GM21528 (cell line): Measurements from ENCODE around the gene UBL3.

ENCODE experiments used
- ATAC-seq: cut with Tn5 transposase; IDR thresholded peaks from one replicate; pipeline ENCODE4 v1.9.1; 2021; ENCODE audit warnings: mild to moderate bottlenecking, moderate library complexity; ENCODE audit not compliant: unreplicated experiment, low FRiP score

Gene UBL3

DNA sequence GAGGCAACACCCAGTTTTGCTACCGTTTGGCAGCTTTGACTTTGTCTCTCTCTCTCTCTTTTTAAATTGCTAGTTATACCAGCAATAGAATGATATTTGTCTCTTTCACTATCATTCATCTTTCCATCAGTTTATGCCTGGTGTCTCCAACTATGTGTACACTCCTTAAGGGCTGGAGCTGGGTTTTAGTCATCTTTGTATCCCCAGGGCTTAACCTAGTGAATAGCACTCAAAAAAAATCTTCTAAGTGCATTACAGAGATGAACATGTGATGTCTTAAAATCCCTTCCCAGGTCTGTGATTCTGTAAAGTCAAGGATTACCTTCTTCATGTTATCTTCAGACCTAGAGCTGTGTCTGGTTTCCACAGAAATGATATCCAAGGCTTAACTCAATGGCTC lies 7.8 kb upstream of the UBL3 start:
- ATAC-seq = no peak

DNA sequence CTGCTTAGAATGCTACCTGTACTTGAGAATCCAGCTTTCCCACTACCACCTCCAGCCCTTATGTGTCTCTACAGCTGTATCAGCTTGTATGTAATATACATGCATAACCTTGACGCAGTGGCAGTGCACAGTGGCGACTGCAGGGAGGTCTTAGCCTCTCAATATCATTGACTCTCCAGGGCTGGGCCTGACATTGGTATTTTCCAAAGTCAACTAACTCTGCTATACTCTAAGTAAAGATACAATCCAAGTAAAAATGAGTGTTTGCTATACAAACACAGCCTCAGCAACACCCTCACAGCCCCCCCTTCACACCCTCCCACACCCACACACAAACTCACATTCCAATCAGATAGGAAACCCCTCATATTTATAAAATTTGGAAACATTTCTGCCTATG lies 6.7 kb upstream of the UBL3 start:
- no peak for ATAC-seq

DNA sequence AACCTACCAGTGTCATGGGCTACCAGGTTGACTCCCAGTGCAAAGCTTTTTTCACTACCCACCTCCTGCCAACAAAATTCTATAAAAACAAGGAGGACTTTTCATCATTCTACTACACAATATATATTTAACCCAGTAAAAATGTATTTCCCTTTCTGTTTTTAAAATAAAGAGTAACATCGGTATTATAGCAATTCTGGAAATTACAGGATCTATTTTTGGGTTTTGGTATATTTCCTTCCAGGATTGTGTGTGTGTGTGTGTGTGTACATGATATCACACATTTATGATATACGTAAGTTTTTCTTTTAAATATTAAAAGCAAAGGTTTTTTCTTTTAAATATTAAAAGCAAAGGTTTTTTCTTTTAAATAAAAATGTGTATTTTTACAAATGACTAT lies 6.0 kb upstream of the UBL3 start:
- no peak for ATAC-seq

DNA sequence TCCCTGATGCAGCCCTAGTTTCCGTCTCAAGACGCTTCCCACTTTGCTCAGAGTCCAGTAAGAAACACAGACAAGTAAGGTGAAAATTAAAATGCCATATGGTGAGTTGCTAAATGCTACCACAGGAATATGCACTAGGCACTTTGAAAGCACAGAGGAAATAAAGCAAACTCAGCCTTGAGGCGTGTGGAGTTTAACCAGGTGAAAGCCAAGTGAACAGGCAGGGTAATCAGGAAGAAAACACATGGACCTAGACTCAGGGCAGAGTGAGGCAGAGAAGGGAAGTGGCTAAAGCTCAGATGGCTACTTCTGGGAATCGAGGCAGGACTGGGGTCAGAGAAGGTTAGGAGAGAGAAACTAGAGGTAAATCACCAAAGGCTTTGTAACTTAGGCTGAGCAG lies 5.4 kb upstream of the UBL3 start:
- no peak for ATAC-seq

DNA sequence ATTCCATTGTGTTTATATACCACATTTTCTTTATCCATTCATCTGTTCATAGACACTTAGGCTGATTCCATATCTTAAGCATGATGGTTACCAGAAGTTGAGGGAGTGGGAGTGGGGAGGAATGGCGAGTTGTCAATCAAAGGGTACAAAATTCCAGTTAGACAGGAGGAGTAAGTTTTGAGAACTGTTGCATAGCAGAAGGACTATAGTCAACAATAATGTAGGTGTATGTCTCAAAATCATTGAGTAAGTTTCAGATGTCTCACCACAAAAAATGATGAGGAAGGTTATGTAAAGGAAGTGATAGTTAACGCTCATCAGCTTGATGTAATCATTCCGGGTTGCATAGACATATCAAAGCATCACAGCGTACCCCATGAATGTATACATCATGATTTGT lies 4.6 kb upstream of the UBL3 start:
- no peak for ATAC-seq

DNA sequence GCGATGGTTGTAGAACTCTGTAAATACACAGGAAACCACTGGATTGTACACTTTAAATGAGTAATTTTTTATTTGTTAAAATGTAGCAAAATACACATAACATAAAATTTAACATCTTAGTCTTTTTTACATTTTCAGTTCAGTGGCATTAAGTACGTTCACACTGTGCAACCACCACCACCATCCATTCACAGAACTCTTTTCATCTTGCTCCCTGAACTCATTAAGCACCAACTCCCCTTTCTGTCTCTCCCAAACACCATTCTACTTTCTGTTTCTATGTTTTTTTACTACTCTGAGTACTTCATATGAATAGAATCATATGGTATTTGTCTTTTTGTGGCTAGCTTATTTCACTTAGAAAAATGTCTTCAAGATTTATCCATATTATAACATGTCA lies 2.7 kb upstream of the UBL3 start:
- no peak for ATAC-seq

DNA sequence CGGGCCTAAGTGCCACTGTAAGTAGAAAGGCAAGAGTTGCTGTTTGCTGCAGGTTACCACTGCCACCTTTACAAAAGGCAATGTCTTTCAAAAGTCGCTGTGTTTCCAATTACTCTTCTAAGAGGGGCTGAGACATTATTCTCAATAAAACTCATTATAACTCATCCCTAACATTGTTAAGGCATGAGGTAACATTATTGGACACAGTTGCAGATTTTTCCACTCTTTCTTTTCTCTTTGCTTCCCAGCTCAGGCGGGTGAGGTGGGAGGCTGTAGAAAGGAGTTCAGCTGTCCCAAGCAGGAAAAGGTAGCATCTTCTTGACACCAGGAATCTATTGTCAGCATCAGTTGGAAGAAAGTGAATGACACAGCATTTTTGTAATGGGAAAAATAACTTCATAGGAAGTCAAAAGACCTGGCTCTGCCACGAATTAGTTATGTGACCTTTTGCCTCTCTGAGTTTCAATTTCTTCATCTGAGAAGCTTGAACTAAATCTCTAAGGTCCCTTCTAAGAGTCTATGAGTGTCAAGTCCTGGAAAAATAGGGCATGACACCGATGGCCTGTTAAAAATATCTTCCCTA lies 2.1 kb upstream of the UBL3 start:
- no peak for ATAC-seq

DNA sequence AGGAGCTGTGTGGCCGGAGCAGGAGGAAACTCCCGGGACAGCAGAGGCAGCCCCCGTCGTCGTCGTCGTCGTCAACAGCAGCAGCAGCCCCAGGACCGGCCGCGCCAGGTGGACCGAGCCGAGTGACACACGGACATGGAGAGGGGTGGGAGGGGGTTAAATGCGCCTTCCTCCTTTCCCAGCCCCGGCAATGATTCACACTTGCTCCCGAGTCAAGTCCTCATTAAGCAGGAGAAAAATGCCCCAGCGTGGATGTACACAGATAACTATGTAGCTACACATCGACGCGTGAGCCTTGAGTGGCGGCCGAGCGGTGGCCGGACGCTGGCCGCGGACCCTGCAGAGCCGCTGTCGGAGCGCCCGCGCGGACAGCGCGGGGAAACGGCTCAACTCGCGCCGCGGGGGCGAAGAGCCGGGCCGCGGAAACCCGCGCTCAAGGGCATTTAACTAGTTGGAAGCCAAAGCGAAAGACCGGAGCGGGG lies 645 bp downstream of the UBL3 start:
- ATAC-seq = peak; percentile 37

DNA sequence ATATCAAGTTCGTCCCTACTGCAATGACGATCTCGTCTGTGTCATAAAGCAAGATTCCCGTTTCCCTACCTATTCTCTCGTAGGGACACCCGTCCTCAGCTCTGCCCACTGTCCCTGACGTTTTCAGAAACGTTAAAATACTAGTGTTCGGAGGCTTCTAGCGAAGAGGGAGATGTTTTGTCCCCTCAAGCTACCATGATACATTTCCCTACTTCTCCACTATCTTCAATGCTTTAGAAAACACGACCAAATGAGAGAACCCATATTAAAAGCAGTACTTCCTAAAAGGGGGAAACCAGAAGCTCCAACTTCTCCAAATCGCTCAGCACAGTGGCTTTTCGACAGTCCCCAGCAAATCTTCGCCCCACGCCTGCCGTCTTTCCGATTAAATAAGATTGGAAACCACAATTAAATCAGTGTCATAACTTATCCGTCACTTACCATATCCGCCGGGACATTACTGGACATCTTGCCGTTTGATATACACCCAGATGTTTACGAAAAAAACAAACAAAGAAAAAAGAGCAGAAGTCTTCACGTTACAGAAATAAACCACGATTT lies 1.3 kb downstream of the UBL3 start:
- ATAC-seq = no peak

DNA sequence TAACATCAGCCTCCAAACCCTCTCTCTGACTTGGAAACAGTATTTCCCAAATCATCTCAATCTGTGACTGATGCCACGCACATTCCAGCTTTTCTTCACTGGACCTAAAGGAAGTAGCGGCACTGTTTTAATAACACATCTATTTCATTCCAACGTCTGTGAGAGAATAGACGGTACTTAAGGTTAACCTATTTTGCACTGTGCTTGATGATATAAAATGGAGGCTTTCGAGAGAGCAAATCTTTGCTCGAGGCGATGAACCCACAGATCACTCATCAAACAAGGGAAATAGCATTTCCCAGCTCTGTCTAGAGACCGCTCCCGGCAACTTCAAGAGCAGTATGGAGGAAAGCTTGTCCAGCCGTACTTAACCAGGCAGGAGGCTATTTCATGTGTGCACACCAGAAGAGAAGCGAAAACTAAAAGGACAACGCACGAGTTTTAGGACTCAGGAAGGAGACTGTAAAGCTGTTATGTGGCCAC lies 2.9 kb downstream of the UBL3 start:
- no peak for ATAC-seq

DNA sequence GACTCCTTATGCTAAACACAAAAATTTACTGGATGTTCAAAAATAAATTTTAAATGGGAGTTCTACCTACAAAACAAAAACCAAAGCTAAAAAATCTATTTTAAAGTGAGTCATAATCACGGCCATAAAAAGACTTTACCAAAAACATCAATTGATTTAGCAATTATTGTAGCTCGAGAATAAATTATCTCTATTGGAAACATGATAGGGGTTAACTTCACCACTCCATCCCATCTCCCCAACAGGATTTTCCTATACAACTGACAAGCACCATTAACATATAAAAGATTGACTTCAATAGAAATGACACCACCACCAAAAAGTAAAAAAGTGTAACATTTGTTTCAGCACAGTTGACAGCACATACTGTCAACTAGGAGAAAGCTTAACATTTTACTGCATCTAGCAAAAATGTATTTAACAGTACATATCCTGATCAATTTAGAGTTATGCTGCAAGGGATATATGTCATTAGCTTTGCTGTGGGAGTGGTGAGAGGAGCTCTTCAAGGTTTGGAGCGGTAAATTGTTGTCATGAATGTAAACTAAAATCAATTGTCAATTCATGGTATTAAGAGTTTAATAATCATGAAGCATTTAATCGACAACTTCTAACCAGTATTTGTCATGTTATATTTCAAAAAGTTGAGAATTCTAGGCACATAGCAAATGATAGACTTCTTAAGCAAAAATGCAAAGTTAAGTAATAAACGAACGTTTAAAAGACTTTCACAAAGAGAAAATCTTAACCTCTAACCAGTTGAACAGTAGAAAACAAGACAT lies 3.8 kb downstream of the UBL3 start:
- ATAC-seq = no peak

DNA sequence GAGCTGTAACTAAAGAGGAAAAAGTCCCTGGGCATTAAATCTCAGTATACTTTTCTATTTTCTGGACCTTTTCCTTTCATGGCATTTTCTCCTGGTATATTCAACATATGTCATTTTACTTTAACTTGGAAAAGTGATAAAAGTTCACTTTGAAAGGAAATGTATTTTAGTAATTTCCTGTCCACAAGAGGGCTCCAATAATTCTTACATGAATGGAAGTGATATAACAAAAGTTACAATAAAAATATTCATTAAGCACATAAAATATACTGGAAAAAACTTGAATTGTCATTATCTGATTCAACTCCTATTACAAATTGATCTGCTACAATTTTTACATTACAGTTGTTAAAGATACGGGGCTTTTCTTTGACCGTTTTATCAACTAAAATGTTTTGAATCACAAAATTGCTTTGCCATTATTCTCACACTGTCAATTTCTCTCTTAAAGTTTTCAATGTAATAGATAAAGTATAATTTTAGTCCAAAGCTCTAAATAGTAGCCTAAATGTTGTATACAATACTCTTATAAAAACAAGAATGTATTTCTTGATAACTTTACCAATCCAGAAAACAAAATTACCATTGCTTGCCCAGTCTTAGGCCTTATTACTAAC lies 4.9 kb downstream of the UBL3 start:
- ATAC-seq = no peak

DNA sequence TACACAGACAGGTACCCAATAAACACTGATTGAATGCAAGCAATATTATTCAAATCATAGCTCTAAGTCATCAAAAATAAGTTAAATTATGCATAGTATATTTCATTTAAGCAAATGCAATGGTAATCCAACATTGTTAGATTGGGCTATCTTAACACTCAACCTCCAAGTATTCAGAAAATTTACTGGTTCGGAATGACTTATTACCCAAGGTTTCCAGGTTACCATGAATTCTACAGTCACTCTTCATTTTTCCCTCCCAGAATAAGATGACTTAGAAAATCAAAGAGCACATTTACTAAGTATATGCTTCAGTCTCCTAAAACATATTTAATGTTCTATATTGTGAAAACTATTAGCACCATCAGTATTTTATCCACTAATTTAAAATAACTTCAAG lies 6.0 kb downstream of the UBL3 start:
- no peak for ATAC-seq

DNA sequence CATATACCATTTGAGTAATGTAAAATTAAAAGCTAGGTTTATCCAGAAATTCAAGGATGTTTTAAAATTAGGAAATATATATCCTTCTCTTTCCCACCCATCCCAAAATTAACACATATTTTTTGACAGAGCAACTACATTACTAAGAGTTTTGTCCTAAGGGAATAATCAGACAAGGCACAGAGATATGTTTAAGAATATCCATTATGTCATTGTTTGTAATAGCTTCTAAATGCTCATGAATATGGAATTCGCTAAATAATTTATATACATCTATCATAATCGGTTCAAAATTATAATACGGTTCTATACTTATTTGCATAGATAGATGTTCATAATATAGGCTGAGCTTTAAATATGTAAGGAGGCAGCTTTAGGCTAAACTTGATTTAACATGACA lies 9.8 kb downstream of the UBL3 start:
- no peak for ATAC-seq

DNA sequence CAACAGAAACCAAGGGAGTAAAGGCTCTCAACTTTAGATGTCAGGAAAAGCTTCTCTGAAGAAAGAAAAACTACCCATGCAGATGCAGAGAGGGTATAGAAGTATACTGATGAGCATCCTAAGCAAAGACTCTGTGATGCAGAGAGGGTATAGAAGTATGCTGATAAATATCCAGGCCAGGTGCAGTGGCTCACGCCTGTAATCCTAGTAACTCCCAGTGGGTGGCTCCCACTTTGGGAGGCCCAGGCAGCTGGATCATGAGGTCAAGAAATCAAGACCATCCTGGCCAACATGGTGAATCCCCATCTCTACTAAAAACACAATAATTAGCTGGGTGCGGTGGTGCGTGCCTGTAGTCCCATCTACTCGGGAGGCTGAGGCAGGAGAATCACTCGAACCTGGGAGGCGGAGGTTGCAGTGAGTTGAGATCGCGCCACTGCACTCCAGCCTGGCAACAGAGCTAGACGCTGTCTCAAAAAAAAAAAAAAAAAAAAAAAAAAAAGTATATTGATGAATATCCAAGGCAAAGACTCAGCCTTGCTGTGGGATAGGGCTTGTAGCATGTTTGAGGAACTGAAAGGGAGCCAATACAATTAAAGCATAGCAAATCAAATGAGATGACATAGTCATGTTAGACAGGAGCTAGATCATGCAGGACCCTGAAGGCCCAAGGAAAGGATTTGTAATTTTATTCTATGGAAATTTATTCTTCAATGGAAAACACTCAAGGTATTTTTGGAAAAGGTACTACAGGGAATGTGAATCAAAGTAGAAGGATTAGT lies 14.9 kb downstream of the UBL3 start:
- no peak for ATAC-seq

DNA sequence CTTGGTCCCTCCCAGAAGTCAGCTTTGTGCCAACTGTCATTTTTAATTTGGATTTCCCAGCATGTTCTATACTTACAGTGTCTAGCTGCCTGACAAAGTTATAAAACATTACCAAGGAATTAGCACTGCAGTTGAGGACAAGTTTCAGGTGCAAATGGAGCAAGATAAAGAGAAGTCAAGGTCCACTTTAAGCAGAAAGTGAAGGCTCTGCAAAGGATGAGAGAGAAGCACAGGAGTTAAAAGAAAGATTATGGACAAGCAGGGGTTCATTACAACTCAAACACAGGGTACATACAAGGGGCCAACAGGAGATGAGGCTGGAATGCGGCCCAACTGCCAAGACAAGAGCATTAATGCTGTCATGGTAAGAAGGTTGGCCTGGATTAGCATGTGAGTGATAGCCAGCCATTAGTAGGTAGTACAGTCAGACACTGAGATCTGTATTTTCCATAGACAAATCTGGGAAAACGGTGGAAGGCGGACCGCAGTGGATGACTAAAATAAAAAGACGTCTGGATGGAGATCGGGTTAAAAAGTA lies 17.6 kb downstream of the UBL3 start:
- no peak for ATAC-seq

DNA sequence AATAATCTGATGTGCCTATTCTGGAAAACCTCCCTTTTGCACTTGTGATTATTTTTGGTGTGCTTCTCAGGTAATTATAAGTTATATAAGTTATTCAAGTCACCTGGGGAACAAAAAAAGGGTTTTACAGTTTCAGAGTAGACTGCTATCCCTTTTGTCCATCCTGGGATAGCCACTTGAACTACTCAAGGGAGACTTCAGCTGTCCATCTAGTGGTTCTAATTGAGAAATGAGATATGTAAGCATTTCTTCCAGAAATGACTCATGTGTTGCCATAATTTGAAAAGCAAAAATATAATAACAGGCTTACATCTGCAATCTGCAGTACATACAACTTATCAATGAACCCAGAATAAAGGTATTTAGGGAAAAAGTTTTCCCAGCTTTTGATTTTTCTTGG lies 20.4 kb downstream of the UBL3 start:
- no peak for ATAC-seq

DNA sequence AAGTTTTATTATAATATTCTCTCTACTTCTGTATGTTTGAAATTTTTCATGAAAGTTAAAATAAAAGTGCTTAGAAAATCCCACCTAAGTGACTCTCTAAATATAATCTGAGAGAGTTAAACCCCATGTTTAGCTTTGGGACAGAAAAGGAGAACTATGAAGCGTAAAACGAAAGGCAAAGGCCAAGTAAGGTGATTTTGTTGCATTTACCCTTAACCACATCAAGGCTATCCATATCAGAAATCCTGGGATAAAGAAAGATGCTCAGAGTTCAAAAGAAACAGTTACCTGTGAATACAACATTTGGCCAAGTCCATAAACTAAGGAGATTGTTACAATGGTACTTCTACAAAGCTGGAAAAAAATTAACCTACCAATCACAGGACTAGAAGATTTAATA lies 31.3 kb downstream of the UBL3 start:
- ATAC-seq = no peak

DNA sequence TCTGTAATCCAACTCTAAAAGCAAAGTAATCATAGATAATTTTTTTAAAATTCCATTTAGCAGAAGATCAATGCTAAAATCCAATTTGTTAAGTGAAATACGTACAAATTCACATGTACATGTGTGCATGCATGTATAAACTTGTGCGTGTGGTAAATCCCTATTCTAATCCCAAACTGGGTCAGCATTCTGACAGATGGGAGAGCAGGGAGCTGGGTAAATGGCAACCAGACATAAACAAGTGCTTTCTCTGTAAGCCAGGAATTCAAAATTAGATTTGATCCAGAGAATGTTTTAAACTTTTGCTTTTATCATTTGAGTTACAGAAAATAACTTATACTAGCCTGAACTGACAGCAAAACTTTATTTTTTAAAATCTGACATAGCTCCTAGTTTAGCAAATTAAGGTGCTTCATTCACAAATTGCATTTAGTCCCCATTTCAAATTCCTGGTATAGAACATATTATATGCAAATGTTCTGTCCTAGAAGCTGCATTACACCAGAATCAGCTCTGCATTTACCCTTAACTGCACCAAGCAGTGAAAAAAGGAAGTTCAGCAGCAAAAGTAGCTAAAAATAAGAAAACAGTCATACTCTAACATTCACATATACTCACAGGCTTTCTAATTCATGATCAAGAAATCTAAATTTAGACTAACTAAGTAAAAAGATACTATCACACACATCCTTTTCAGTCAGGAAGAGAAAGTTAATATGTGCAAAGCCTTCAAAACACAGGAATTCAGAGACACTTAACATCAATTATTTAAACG lies 32.6 kb downstream of the UBL3 start:
- peak; percentile 92 for ATAC-seq

DNA sequence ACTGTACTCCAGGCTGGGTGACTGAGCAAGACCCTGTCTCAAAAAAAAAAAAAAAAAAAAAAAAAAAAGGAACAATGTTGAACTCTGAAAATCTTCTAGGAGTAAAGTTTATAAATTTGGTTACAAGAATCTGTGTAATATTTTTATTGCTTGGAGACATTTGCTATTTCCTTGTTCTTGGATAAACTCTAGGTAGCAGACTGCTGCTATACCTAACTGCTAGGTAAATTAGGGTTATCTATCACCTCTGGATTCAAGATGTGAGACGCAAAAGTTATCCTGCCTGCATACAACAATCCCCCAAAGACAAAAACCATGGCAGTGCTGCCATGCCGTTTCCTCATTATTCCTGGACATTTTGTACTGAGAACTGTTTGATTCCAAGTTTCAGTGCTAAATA lies 33.7 kb downstream of the UBL3 start:
- ATAC-seq = no peak
